Cardiac muscle cell (in vitro differentiated cells and primary cell): ENCODE results near the gene CADM1. TPM values are rescaled to one million over a fixed set of nuclear protein-coding genes. Genes with fewer than 3 reads are reported as not detected.

ENCODE experiments used
- DNase-seq, 2 donors: peaks; one replicate each; pipeline versions ENCODE4 v3.0.0 to v3.0.0-alpha.2; 2010 to 2017; ENCODE audit warnings: low read depth in 1 of 2, low spot score in 1 of 2
- H3K27ac ChIP-seq: fragments of 200-600 bp; sonication (generic); 2 replicates; pipeline ENCODE4 v1.5.1; 2016
- H3K27me3 ChIP-seq: fragments of 200-600 bp; sonication (generic); 2 replicates; pipeline ENCODE4 v1.6.0; 2016; ENCODE audit warnings: control low read depth
- H3K36me3 ChIP-seq: fragments of 200-600 bp; sonication (generic); 2 replicates; pipeline ENCODE4 v1.5.1; 2016; ENCODE audit warnings: control low read depth
- H3K4me1 ChIP-seq: fragments of 200-600 bp; sonication (generic); 2 replicates; pipeline ENCODE4 v1.8.1; 2017; ENCODE audit warnings: low read depth, mild to moderate bottlenecking, mixed run types
- H3K4me3 ChIP-seq: fragments of 200-600 bp; sonication (generic); 2 replicates; pipeline ENCODE4 v1.5.1; 2016; ENCODE audit warnings: mild to moderate bottlenecking
- H3K9me3 ChIP-seq: fragments of 200-600 bp; sonication (generic); 2 replicates; pipeline ENCODE4 v1.5.1; 2017; ENCODE audit warnings: low read depth, mild to moderate bottlenecking, control low read depth
- CTCF ChIP-seq: IDR thresholded peaks from 2 replicates; pipeline ENCODE4 v1.5.1; 2012; ENCODE audit warnings: low read depth, mild to moderate bottlenecking, low read length
- polyA plus RNA-seq: library from polyadenylated mRNA; unstranded; fragments of >200 nt; fragmentation: Nextera tagmentation; extraction: Ambion mirVana; gene quantifications from 2 replicates; pipeline ENCODE4 v1.2.1, GENCODE V29; 2016
- total RNA-seq: library from RNA; depleted of rRNA; stranded (reverse); fragments of >200 nt; gene quantifications from 2 replicates; pipeline ENCODE4 v1.2.3, GENCODE V29; 2016

The CADM1 gene
- total and polyA plus RNA-seq, 2 experiments from 2014 or later, result 113 to 149 TPM

- Histone ChIP-seq H3K27me3 (no peaks in the 10 kb centered on the region), H3K4me3 (no peak overlapping the region), H3K4me1 (peaks cover 29% of the 10 kb centered on the region), H3K9me3 (no peaks in the 10 kb centered on the region), H3K27ac (no peak overlapping the region), H3K36me3 (no peaks in the 10 kb centered on the region)
- TF ChIP-seq CTCF, result no peak
- DNase-seq, result no peak
These were observed 49.7 kb downstream of the CADM1 start for GRCh38 chr11:115454525-115454924.

GRCh38 chr11:115453693-115454490, 50.3 kb downstream of the CADM1 start:
- H3K27ac ChIP-seq, result no peak overlapping the region
- H3K36me3 ChIP-seq, result no peaks in the 10 kb centered on the region
- no peaks in the 10 kb centered on the region for H3K9me3 ChIP-seq
- H3K4me1 ChIP-seq, result peaks cover 26% of the 10 kb centered on the region
- no peak for DNase-seq
- H3K27me3 ChIP-seq, result no peaks in the 10 kb centered on the region
- H3K4me3 ChIP-seq, result no peak overlapping the region
- no peak for TF ChIP-seq CTCF

- peaks cover 26% of the 10 kb centered on the region for H3K4me1 ChIP-seq
- no peak for DNase-seq
- no peak overlapping the region for H3K4me3 ChIP-seq
- TF ChIP-seq CTCF, result no peak
- no peak overlapping the region for H3K27ac ChIP-seq
- H3K36me3 ChIP-seq, result no peaks in the 10 kb centered on the region
- no peaks in the 10 kb centered on the region for H3K9me3 ChIP-seq
- no peaks in the 10 kb centered on the region for H3K27me3 ChIP-seq
These were observed 52.0 kb downstream of the CADM1 start for GRCh38 chr11:115452241-115452640.

GRCh38 chr11:115450519-115450918, 53.7 kb downstream of the CADM1 start:
- peaks cover 26% of the 10 kb centered on the region for H3K4me1 ChIP-seq
- no peak overlapping the region for H3K4me3 ChIP-seq
- DNase-seq, result no peak
- H3K36me3 ChIP-seq, result peaks cover 3% of the 10 kb centered on the region
- no peak for TF ChIP-seq CTCF
- no peaks in the 10 kb centered on the region for H3K27me3 ChIP-seq
- no peak overlapping the region for H3K27ac ChIP-seq
- no peaks in the 10 kb centered on the region for H3K9me3 ChIP-seq

GRCh38 chr11:115447273-115447864, 56.8 kb downstream of the CADM1 start:
- H3K4me3 ChIP-seq, result no peak overlapping the region
- no peaks in the 10 kb centered on the region for H3K27me3 ChIP-seq
- DNase-seq, result no peak
- peaks cover 3% of the 10 kb centered on the region for H3K36me3 ChIP-seq
- no peaks in the 10 kb centered on the region for H3K9me3 ChIP-seq
- no peak overlapping the region for H3K27ac ChIP-seq
- peaks cover 5% of the 10 kb centered on the region for H3K4me1 ChIP-seq
- TF ChIP-seq CTCF, result no peak
